Epithelial cell of prostate (primary cell): ENCODE data around the gene BTBD16.

ENCODE experiments used
- DNase-seq: peaks from one replicate; pipeline ENCODE4 v3.0.0-alpha.2; 2011; ENCODE audit warnings: low read depth, low spot score
- H3K27ac ChIP-seq: fragments of 450-650 bp; 2 replicates; pipeline ENCODE4 v1.5.1; 2017; ENCODE audit warnings: mild to moderate bottlenecking

BTBD16 gene

GRCh38 chr10:122267849-122268737, 3.0 kb upstream of the BTBD16 start:
- DNase-seq, result no peak
- H3K27ac ChIP-seq, result no peak overlapping the region

GRCh38 chr10:122269059-122269687, 1.9 kb upstream of the BTBD16 start:
- no peak for DNase-seq
- no peak overlapping the region for H3K27ac ChIP-seq

DNA sequence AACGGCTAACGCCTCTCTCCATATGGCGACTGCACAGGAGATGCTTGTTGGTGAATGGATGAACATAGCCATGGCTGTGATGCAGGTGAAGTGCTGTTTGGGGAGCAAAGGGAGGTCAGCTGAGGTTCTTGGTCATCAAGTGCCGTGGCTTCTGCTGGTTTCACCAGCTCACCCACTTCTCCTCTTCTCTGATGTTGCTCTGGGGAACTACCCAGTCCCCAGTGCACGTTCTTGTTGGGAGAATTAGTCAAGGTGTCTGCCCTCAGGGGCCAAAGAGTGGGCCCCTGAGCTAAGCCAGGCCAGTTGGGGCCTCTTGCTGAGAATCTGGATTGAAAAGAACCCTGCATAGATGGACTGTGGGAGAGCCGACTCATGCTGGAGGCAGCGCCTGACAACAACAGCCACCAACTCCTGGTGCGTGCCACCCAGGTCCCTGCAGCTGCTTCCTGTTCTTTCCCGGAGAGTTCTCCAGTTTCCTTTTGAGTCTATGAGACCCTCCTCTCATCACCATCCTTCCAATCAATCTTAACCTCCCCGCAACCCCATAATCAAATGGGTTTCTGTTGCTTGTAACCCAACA, 3.0 kb downstream of the BTBD16 start:
- no peak overlapping the region for H3K27ac ChIP-seq
- no peak for DNase-seq

DNA sequence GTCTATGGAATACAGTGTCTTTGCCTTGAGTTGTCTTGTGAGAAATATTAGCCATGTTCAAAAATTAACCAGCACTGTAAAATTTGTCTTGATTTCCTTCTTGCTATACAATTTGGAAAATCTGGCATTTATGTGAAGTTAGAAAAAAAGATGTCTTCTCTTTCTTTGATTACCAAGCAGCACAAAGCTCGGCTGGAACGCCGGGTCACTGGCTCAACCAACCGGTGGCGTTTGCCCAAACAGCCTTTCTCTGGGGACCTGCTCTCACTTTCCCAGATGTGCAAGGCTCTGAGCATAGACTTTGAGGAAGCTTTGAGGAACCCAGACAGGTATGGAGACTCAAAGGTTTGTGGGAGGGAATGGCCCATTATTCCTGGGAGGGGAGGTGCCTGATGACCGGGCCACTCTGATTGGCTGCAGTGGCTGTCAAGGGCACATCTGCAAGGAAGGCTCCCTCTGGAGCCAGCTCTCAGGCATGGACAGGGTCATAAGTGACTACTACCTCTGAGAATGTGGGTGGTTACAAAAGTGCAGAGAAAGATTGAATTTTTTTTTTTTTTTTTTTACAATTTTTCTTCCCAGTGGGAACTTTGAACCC, 5.6 kb downstream of the BTBD16 start:
- H3K27ac ChIP-seq, result no peak overlapping the region
- DNase-seq, result no peak

- no peak overlapping the region for H3K27ac ChIP-seq
- DNase-seq, result no peak
Measured at GRCh38 chr10:122277526-122278136, 6.5 kb downstream of the BTBD16 start.

- DNase-seq, result no peak
- no peak overlapping the region for H3K27ac ChIP-seq
Measured at GRCh38 chr10:122279725-122280141, 8.6 kb downstream of the BTBD16 start.

- DNase-seq, result no peak
- no peak overlapping the region for H3K27ac ChIP-seq
Measured at GRCh38 chr10:122280156-122280555, 9.1 kb downstream of the BTBD16 start.

DNA sequence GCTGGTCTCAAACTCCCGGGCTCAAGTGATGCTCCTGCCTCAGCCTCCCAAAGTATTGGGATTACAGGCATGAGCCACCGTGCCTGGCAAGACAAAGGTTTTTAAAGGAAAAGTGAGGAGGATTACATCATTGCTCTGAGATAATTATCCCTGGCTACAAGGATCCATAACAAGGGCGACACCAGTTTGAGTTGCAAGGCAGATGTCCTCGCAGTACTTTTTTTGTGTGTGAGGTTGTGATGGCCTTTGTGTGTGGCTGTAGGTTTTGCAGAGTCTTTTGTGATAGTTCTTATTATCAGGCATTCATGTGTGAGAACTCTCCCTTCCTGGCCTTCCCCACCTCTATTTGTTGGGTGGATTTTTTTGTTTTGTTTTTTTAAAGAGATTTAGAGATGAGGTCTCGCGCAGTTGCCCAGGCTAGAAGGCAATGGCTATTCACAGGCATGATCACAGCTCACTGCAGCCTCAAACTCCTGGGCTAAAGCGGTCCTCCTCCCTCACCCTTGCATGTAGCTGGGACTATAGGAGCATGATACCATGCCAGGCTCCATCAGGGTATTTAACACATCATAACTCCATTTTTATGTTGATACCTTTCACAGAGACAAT, 10.0 kb downstream of the BTBD16 start:
- no peak overlapping the region for H3K27ac ChIP-seq

GRCh38 chr10:122281751-122282150, 10.7 kb downstream of the BTBD16 start:
- DNase-seq, result no peak
- no peak overlapping the region for H3K27ac ChIP-seq

More for the DNA sequence above, 10.0 kb downstream of the BTBD16 start:
- DNase-seq, result no peak

DNA sequence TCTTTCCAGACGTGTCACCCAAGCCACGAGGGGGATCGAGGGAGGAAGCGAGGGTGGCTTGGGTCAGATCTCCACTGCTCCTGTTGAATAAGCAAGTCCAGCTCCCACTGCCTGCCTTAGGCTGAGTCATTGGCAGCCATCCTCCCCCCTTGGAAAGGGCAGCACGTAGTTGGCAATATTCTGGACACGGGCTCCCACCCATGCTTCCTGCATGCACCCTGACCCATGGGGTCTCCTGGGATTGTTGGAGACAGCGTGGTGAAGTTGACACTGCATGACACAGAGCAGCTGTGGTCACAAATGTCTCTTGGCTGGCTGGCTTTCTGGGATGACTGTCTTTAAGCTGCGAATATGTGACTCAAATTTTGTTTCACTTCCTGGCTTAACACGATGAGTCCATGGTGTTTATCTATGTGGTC, 11.2 kb downstream of the BTBD16 start:
- no peak overlapping the region for H3K27ac ChIP-seq
- DNase-seq, result no peak

- no peak overlapping the region for H3K27ac ChIP-seq
- DNase-seq, result no peak
Measured at GRCh38 chr10:122282909-122283308, 11.8 kb downstream of the BTBD16 start.

DNA sequence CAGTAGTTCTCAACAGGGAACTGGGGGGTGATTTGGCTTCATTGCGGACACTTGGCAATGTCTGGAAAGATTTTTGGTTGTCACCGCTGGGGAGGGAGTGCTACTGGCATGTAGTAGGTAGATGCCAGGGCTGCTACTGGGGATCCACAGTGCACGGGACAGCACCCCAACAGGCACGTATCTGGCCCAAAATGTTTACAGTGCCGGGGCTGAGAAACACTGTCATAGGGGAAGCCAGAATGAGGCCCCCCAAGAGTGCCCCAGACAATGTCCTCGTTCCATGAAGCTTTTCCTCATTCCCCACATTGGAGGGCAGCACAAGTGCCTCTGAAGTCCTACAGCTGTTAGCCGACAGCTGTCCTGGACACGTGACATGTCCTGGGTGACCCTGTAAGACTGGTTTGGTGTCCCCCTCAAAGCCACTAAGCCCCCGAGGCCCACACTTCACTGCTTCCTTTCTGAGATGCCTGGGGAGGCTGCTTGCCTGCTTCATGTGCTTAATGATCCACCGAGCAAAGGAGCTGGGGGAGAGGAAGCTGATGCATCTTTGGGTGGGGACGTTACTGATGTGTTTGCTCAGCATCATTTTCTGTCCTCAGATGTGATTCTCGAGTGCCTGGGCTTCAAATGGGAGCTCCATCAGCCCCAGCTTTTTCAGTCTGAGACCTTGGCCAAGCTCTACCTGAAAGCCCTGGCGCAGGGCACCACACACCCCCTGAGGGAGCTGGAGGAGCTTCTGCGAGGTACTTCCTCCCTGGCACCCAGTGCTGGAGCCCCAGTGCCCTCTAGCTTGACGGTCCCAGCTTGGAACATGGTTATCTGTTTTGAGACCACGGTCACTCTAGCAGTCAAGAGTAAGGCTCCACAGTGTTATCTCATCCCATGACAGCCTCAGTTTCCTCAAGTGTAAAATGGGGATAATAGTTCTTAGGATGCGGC, 14.7 kb downstream of the BTBD16 start:
- no peak for DNase-seq
- H3K27ac ChIP-seq, result no peak overlapping the region

GRCh38 chr10:122286867-122287266, 15.8 kb downstream of the BTBD16 start:
- no peak for DNase-seq
- no peak overlapping the region for H3K27ac ChIP-seq

DNA sequence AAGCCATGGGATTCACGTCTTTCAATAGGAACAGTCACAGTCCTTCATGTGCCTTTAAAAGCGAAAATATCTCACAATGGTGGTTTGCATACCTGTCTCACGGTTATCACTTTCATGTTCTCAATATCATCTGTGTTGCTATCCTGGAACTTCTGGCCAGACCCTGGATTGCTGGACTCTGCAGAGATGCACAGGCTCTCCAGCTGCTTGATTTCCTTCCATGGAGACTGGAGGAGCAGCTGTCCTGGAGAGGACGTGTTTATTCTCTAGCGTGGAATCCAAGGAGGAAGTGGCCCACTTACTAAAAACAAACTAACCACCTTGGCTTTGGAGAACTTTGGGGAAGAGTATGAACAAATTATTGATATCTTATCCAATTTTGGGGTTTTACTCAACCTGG, 16.5 kb downstream of the BTBD16 start:
- DNase-seq, result no peak
- no peak overlapping the region for H3K27ac ChIP-seq

- H3K27ac ChIP-seq, result no peak overlapping the region
- DNase-seq, result no peak
Measured at GRCh38 chr10:122288262-122288661, 17.2 kb downstream of the BTBD16 start.

- H3K27ac ChIP-seq, result no peak overlapping the region
- no peak for DNase-seq
Measured at GRCh38 chr10:122288917-122289316, 17.8 kb downstream of the BTBD16 start.

DNA sequence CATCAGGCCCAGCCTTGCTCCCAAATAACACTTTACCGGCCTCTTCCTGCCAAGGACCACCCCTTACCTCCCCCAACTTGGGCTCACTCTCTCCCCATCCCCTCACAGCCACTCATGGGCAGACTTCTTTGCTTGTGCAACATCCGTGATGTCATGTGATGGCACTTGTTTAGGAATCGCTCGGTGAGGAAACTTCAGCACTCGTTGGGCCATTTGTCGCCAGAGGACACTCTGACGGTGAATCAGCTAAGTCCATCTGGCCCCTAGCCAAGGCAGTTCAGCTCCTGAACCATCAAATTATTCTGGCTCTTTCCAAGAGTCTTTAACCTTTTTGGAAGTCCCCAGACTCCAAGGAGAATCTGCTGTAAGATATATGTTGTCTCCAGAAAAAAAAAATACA, 19.2 kb downstream of the BTBD16 start:
- no peak overlapping the region for H3K27ac ChIP-seq
- DNase-seq, result no peak

DNA sequence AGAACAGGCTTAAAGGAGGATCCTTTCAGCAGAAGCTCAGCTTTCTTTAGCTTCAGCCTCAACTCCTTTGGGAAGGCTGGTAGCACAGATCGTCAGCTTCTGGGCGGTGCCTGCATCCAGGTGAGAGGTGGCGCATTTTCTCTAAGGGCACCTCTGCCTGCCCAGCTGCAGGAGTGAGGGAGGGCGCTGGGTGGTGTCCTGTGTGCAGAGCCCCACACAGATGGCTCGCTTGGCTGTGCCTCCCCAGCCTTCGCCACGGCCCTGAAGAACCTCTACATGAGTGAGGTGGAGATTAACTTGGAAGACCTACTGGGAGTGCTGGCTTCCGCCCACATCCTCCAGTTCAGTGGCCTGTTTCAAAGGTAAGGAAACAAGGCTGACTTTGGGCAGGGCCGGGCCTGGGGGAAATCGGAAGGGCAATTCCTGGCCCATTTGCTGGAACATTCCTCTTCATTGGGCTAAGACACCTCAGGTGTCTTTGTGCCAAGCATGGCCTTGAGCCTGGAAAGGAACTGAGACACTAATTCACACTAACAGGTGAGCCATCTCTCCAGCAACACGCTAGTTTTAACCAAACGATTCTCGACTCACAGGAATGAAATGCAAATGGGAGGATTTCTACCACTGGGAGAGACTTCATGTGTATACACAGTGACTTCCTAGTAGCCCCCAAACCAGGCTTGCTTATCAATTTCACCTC, 19.9 kb downstream of the BTBD16 start:
- DNase-seq, result no peak
- peak overlapping the region; percentile 23 for H3K27ac ChIP-seq
